Heart left ventricle (tissue), 16 donors: ENCODE measurements around the gene OLFM2. TPM values are rescaled to one million over a fixed set of nuclear protein-coding genes. Genes with fewer than 3 reads are reported as not detected.

Source experiments
- ATAC-seq, 4 donors: fragments of 200-7000 bp; cut with Tn5 transposase; one replicate each; pipeline ENCODE4 v1.9.1; 2020 to 2022; ENCODE audit warnings: moderate library complexity in 4 of 4, mild to moderate bottlenecking in 3 of 4, moderate number of reproducible peaks in 1 of 4
- DNase-seq, 5 donors: peaks; one replicate each; pipeline ENCODE4 v3.0.0-alpha.2; 2020
- H3K27ac ChIP-seq, 12 donors: fragments of 200-600 bp; sonication (generic) in 4 of 12; one replicate each; pipeline versions ENCODE4 v1.5.0 to v1.8.0; 2016 to 2022; ENCODE audit warnings: mild to moderate bottlenecking in 2 of 12
- H3K27me3 ChIP-seq, 9 donors: fragments of 200-600 bp; sonication (generic) in 2 of 9; one replicate each; pipeline versions ENCODE4 v1.5.1 to v1.8.0; 2016 to 2022; ENCODE audit warnings: mild to moderate bottlenecking in 3 of 9
- H3K36me3 ChIP-seq, 9 donors: fragments of 200-600 bp; sonication (generic) in 2 of 9; one replicate each; pipeline versions ENCODE4 v1.5.0 to v1.8.0; 2018 to 2022; ENCODE audit warnings: mild to moderate bottlenecking in 2 of 9
- H3K4me1 ChIP-seq, 12 donors: fragments of 200-600 bp; sonication (generic) in 4 of 12; one replicate each; pipeline versions ENCODE4 v1.5.0 to v1.8.0; 2016 to 2022; ENCODE audit warnings: mild to moderate bottlenecking in 3 of 12
- H3K4me3 ChIP-seq, 12 donors: fragments of 200-600 bp; sonication (generic) in 4 of 12; one replicate each; pipeline versions ENCODE4 v1.5.0 to v1.8.0; 2017 to 2022; ENCODE audit warnings: mild to moderate bottlenecking in 9 of 12, moderate library complexity in 4 of 12
- H3K9me3 ChIP-seq, 12 donors: fragments of 200-600 bp; sonication (generic) in 4 of 12; one replicate each; pipeline versions ENCODE4 v1.5.0 to v1.8.0; 2016 to 2022; ENCODE audit warnings: mild to moderate bottlenecking in 1 of 12
- CTCF ChIP-seq, 12 donors: fragments of 200-600 bp; sonication (generic) in 4 of 12; IDR thresholded peaks; one replicate each; pipeline versions ENCODE4 v1.5.0 to v1.8.0; 2018 to 2022; ENCODE audit warnings: antibody characterized with exemption in 12 of 12, mild to moderate bottlenecking in 5 of 12
- POLR2A ChIP-seq, 2 donors: fragments of 450-650 bp; IDR thresholded peaks; one replicate each; pipeline ENCODE4 v1.6.1; 2017; ENCODE audit warnings: antibody characterized with exemption in 2 of 2, mild to moderate bottlenecking in 2 of 2, moderate library complexity in 2 of 2
- WGBS, 4 donors: extraction: QIAGEN DNeasy Blood & Tissue Kit in 2 of 4; methylation state at CpG; one replicate each; pipeline versions ENCODE4 v1.1.5 to v1.1.7; 2013 to 2018; 5-methylcytosine and 5-hydroxymethylcytosine counted together
- intact Hi-C, 10 donors: fragments of 100-400 bp; cut with DNase I; formaldehyde crosslinking; loops; one replicate each; pipeline versions ENCODE4 v1.11.1 to v1.14.2; 2022
- polyA plus RNA-seq, 2 donors: library from polyadenylated mRNA; stranded (reverse); fragments of 200-250 nt; gene quantifications; one replicate each; pipeline ENCODE4 v1.2.3, GENCODE V29; 2013
- total RNA-seq, 9 donors: library from RNA; depleted of rRNA in 2 of 9; stranded (reverse); fragments of >200 nt in 2 of 9; fragmentation: NEBNext Ultra II Directional in 3 of 9; extraction: Animal tissue kit (Norgen Biotek cat#: 25700) in 3 of 9; gene quantifications; one replicate each; pipeline versions ENCODE4 v1.1.0 to v1.2.4, GENCODE V29; 2016 to 2023
- donor health status: ischemic (EF 13 %, LVEDD 7.1; RV severe dilation, severe dysfunction).
- donor health status: healthy with polysubstance abuse.
- donor health status: DM: no; HTN: yes; CAD: no.
- donor health status: DM: no; HTN: no; CAD: no.
- donor health status: ischemic (EF 25% LVEDD 6.9; RV normal size, moderate dysfunction).
- donor health status: ischemic (EF 25% LVEDD 5.7; RV mildly dilated, moderate dysfunction).
- donor health status: healthy.
- donor health status: DM: yes; HTN: yes; CAD: no.
- donor health status: ischemic (EF 35%, LVEDD 5.7; RV mildly dilated, moderate dysfunction).
- donor health status: nonischemic (EF 11% LVEDD 7.7; RV severe dilation, severe dysfunction).
- donor health status: DM: yes; HTN: yes; CAD: no.
- donor health status: PGD.
- donor health status: ischemic (EF 29% LVEDD 5.4; RV normal size, mild dysfunction).
- donor health status: nonischemic (EF 23%, LVEDD 6.1; RV moderate dilation, normal function).

The OLFM2 gene
- total and polyA plus RNA-seq, 11 donors: 0.67 to 4.6 (median 2.4) TPM

- WGBS, 4 donors: 81 to 87% (median 84%) methylated on average over 4 of the region's 4 CpGs
- Histone ChIP-seq H3K36me3 (peaks cover 0 to 50% (median 10%) of the 10 kb centered on the region in 9 donors), H3K27me3 (peaks cover 0 to 30% (median 4%) of the 10 kb centered on the region in 9 donors), H3K27ac (no peak overlapping the region), H3K4me3 (no peak overlapping the region), H3K4me1 (no peaks in the 10 kb centered on the region), H3K9me3 (no peaks in the 10 kb centered on the region)
- no peak for DNase-seq
- ATAC-seq: no peak
- no peak for TF ChIP-seq POLR2A (IDR thresholded peaks at IDR 0.05)
- TF ChIP-seq CTCF (IDR thresholded peaks at IDR 0.05): no peak
- intact Hi-C loops: no loop called here
Measured at GRCh38 chr19:9961103-9961502, 24.8 kb upstream of the OLFM2 start.

- H3K9me3 ChIP-seq: no peaks in the 10 kb centered on the region
- H3K27ac ChIP-seq: no peak overlapping the region
- ATAC-seq (no peak), DNase-seq (no peak)
- intact Hi-C loops: no loop called here
- H3K36me3 ChIP-seq: peaks cover 0 to 32% (median 10%) of the 10 kb centered on the region in 9 donors
- H3K27me3 ChIP-seq: peaks cover 0 to 9% (median 0%) of the 10 kb centered on the region in 9 donors
- H3K4me1 ChIP-seq: no peaks in the 10 kb centered on the region
- TF ChIP-seq POLR2A (IDR thresholded peaks at IDR 0.05) (no peak), CTCF (IDR thresholded peaks at IDR 0.05) (no peak)
- no peak overlapping the region for H3K4me3 ChIP-seq
- WGBS, 4 donors: 71 to 96% (median 82%) methylated on average over 1 of the region's 1 CpG
Measured at GRCh38 chr19:9958379-9958821, 22.1 kb upstream of the OLFM2 start.

- H3K27me3 ChIP-seq: peaks cover 0 to 9% (median 0%) of the 10 kb centered on the region in 9 donors
- no peak for DNase-seq
- H3K9me3 ChIP-seq: no peaks in the 10 kb centered on the region
Measured at GRCh38 chr19:9956956-9957355, 20.6 kb upstream of the OLFM2 start.

More at GRCh38 chr19:9956956-9957355, 20.6 kb upstream of the OLFM2 start:
- intact Hi-C loops: no loop called here
- H3K4me1 ChIP-seq: no peaks in the 10 kb centered on the region
- TF ChIP-seq POLR2A (IDR thresholded peaks at IDR 0.05) (no peak), CTCF (IDR thresholded peaks at IDR 0.05) (no peak)
- H3K4me3 ChIP-seq: no peak overlapping the region
- H3K36me3 ChIP-seq: peaks cover 0 to 18% (median 3%) of the 10 kb centered on the region in 9 donors
- H3K27ac ChIP-seq: no peak overlapping the region
- WGBS, 4 donors: 66 to 77% (median 74%) methylated on average over 3 of the region's 3 CpGs
- ATAC-seq: no peak
